SK-N-MC (cell line): Measurements from ENCODE around the gene OR10C1.

Experiments
- EZH2 ChIP-seq: fragments of 200-600 bp; sonication (generic); IDR thresholded peaks from one replicate; pipeline ENCODE4 v1.6.1; 2017; ENCODE audit warnings: antibody characterized with exemption
- FOXP2 ChIP-seq: optimal IDR thresholded peaks from 2 replicates; pipeline ENCODE3; 2011; ENCODE audit warnings: mild to moderate bottlenecking, moderate library complexity; ENCODE audit not compliant: insufficient read depth; ENCODE audit errors: extremely low read length, control extremely low read depth
- POLR2AphosphoS5 ChIP-seq: IDR thresholded peaks from 2 replicates; pipeline ENCODE4 v1.6.1; 2012; ENCODE audit warnings: mild to moderate bottlenecking, low read depth, low read length, borderline replicate concordance

- TF ChIP-seq EZH2: no peak
- TF ChIP-seq POLR2AphosphoS5: no peak
- no peak for TF ChIP-seq FOXP2
These were observed 8.6 kb downstream of the OR10C1 start for GRCh38 chr6:29447670-29448069.
